GM12878 (cell line): Measurements from ENCODE around the gene MMP10. TPM values are rescaled to one million over a fixed set of nuclear protein-coding genes. Genes with fewer than 3 reads are reported as not detected.

Experiments used
- ATAC-seq: fragments of 200-7000 bp; cut with Tn5 transposase; 3 replicates; pipeline ENCODE4 v1.9.1; 2020; ENCODE audit warnings: mild to moderate bottlenecking, moderate library complexity
- BruUV-seq: library from RNA; stranded (reverse); fragments of 400-500 nt; replicated peaks from 2 replicates; lab custom pipeline; 2021; lab: Mats Ljungman, UMichigan
- CTCF ChIA-PET: fragments of 300-600 bp; sonication (Branson Sonifier 250); formaldehyde crosslinking; extraction: SDS; loops from one replicate; lab custom pipeline; 2021; ENCODE audit warnings: inconsistent platforms; lab: Yijun Ruan, JAX
- POLR2A ChIA-PET: fragments of 350-600 bp; formaldehyde crosslinking; extraction: SDS; loops from one replicate; lab custom pipeline; 2021; ENCODE audit warnings: inconsistent platforms; lab: Charles Lee
- RAD21 ChIA-PET: fragments of 300-600 bp; sonication (Branson Sonifier 250); formaldehyde crosslinking; loops from one replicate; lab custom pipeline; 2023; ENCODE audit warnings: antibody characterized with exemption; ENCODE audit not compliant: unreplicated experiment; lab: Charles Lee
- SMC1A ChIA-PET: fragments of 300-600 bp; sonication (Branson Sonifier 250); formaldehyde crosslinking; loops from one replicate; lab custom pipeline; 2023; ENCODE audit not compliant: unreplicated experiment, uncharacterized antibody; lab: Charles Lee
- DNase-seq: peaks from one replicate; pipeline ENCODE4 v3.0.0-alpha.2; 2011; ENCODE audit warnings: low read depth, low spot score
- FAIRE-seq: peaks from 3 replicates; lab custom pipeline; 2011; peaks lifted over from hg19 to GRCh38; lab: Jason Lieb, UNC
- H2AFZ ChIP-seq: 2 replicates; pipeline ENCODE4 v1.6.0; 2011; ENCODE audit warnings: low read depth, low read length, control low read depth; ENCODE audit not compliant: control insufficient read depth
- H3K27ac ChIP-seq: 2 replicates; pipeline ENCODE4 v1.5.1; 2011; ENCODE audit warnings: control low read depth; ENCODE audit not compliant: control insufficient read depth, insufficient read depth
- H3K27me3 ChIP-seq, 2 experiments: replicated peaks in 1 of 2; 2 replicates each; pipeline versions ENCODE4 v1.6.0 to v1.6.1; 2011; ENCODE audit warnings: low read length in 1 of 2; ENCODE audit not compliant: control insufficient read depth in 2 of 2, insufficient read depth in 2 of 2
- H3K36me3 ChIP-seq, 2 experiments: 2 replicates each; pipeline ENCODE4 v1.5.1; 2011; ENCODE audit warnings: low read length in 1 of 2; ENCODE audit not compliant: control insufficient read depth in 2 of 2, insufficient read depth in 2 of 2
- H3K4me1 ChIP-seq: 2 replicates; pipeline ENCODE4 v1.6.1; 2011; ENCODE audit warnings: mild to moderate bottlenecking, low read length, moderate library complexity, mixed read lengths; ENCODE audit not compliant: control insufficient read depth, insufficient read depth
- H3K4me2 ChIP-seq: 2 replicates; pipeline ENCODE4 v1.6.0; 2011; ENCODE audit warnings: control low read depth; ENCODE audit not compliant: control insufficient read depth, insufficient read depth
- H3K4me3 ChIP-seq: fragments of 200-600 bp; sonication (generic); 2 replicates; pipeline ENCODE4 v1.5.1; 2016
- H3K79me2 ChIP-seq: 2 replicates; pipeline ENCODE4 v1.6.0; 2011; ENCODE audit warnings: low read length; ENCODE audit not compliant: control insufficient read depth, insufficient read depth
- H3K9ac ChIP-seq: 2 replicates; pipeline ENCODE4 v1.8.0; 2011; ENCODE audit warnings: low read length, control low read depth, mixed read lengths; ENCODE audit not compliant: control insufficient read depth, insufficient read depth
- H3K9me3 ChIP-seq: replicated peaks from 3 replicates; pipeline ENCODE4 v1.5.1; 2011; ENCODE audit warnings: mild to moderate bottlenecking, low read length; ENCODE audit not compliant: control insufficient read depth, insufficient read depth
- H4K20me1 ChIP-seq: 2 replicates; pipeline ENCODE4 v1.6.0; 2011; ENCODE audit not compliant: control insufficient read depth, insufficient read depth
- ATF7 ChIP-seq: fragments of 450-650 bp; IDR thresholded peaks from 2 replicates; pipeline ENCODE4 v1.6.1; 2016; ENCODE audit warnings: low read depth, mild to moderate bottlenecking
- CBX5 ChIP-seq: sonication (generic); IDR thresholded peaks from 2 replicates; pipeline ENCODE4 v1.6.1; 2016; ENCODE audit warnings: low read depth, moderate library complexity, mild to moderate bottlenecking, inconsistent platforms
- CHD2 ChIP-seq: IDR thresholded peaks from 2 replicates; pipeline ENCODE4 v1.6.1; 2011; ENCODE audit warnings: low read depth, low read length, improper control_type of control experiment, borderline replicate concordance
- E4F1 ChIP-seq: fragments of 450-650 bp; IDR thresholded peaks from 2 replicates; pipeline ENCODE4 v1.6.1; 2018; ENCODE audit warnings: borderline replicate concordance, mild to moderate bottlenecking; ENCODE audit not compliant: partially characterized antibody
- HCFC1 ChIP-seq: fragments of 150-350 bp; IDR thresholded peaks from 2 replicates; pipeline ENCODE4 v1.6.1; 2014; ENCODE audit warnings: low read length
- MYB ChIP-seq: fragments of 150-350 bp; IDR thresholded peaks from 2 replicates; pipeline ENCODE4 v1.6.1; 2014; ENCODE audit warnings: mild to moderate bottlenecking, low read depth, low read length, borderline replicate concordance
- POLR2AphosphoS2 ChIP-seq: IDR thresholded peaks from 2 replicates; pipeline ENCODE4 v1.6.1; 2011; ENCODE audit warnings: low read depth, mild to moderate bottlenecking, low read length, improper control_type of control experiment, moderate library complexity
- RB1 ChIP-seq: fragments of 450-650 bp; formaldehyde crosslinking; IDR thresholded peaks from 2 replicates; pipeline ENCODE4 v1.6.1; 2017; ENCODE audit warnings: mild to moderate bottlenecking, borderline replicate concordance
- SRF ChIP-seq, 2 experiments: IDR thresholded peaks; 2 replicates each; pipeline ENCODE4 v1.6.1; 2011; ENCODE audit warnings: low read depth in 2 of 2, low read length in 2 of 2, mild to moderate bottlenecking in 1 of 2, moderate library complexity in 1 of 2
- USF1 ChIP-seq: IDR thresholded peaks from 2 replicates; pipeline ENCODE4 v1.6.1; 2011; ENCODE audit warnings: borderline replicate concordance, low read depth, mild to moderate bottlenecking, moderate library complexity, mixed read lengths, low read length; ENCODE audit not compliant: insufficient read depth; ENCODE audit errors: extremely low read length
- WGBS: methylation state at CpG from one replicate; pipeline ENCODE4 v1.1.6; 2016; ENCODE audit warnings: low lambda C conversion rate; ENCODE audit not compliant: insufficient replicate concordance, insufficient coverage; ENCODE audit errors: missing lambda C conversion rate; 5-methylcytosine and 5-hydroxymethylcytosine counted together
- in situ Hi-C: fragments of 300-500 bp; cut with MboI; formaldehyde crosslinking; loops from 9 replicates; pipeline ENCODE4 v1.14.3; 2018; ENCODE audit warnings: mixed read lengths
- intact Hi-C: fragments of 100-400 bp; cut with micrococcal nuclease; formaldehyde crosslinking; loops from one replicate; pipeline ENCODE4 v1.14.2; 2022; ENCODE audit not compliant: unreplicated experiment
- polyA plus RNA-seq, 11 experiments: library from polyadenylated mRNA; depleted of rRNA in 4 of 11; unstranded in 6 of 11; stranded (reverse) in 5 of 11; fragments of >200 nt; fragmentation: Nextera tagmentation in 4 of 11; fragmentation: Illumina TruSeq in 1 of 11; extraction: Ambion mirVana in 4 of 11; extraction: Trizol in 1 of 11; gene quantifications; 1 replicate in 1 of 11; 2 replicates in 10 of 11; pipeline versions ENCODE4 v1.2.1 to v1.2.3, GENCODE V29; 2011 to 2016; ENCODE audit warnings: inconsistent platforms in 2 of 11, missing spikeins in 2 of 11, low read depth in 1 of 11
- total RNA-seq, 4 experiments: library from RNA; depleted of rRNA in 3 of 4; stranded (reverse); fragments of >200 nt in 3 of 4; fragmentation: Illumina TruSeq in 1 of 4; extraction: Trizol in 1 of 4; gene quantifications; 2 replicates each; pipeline versions ENCODE4 v1.2.1 to v1.2.3, GENCODE V29; 2013 to 2021
- TF ChIP-seq, protein P1 (sequence below): IDR thresholded peaks from 2 replicates; pipeline ENCODE4 v1.6.1; 2012; ENCODE audit warnings: mild to moderate bottlenecking, low read depth, low read length
- TF ChIP-seq, protein P2 (sequence below): IDR thresholded peaks from 2 replicates; pipeline ENCODE4 v1.6.1; 2012; ENCODE audit warnings: low read length, inconsistent platforms

The MMP10 gene
- total and polyA plus RNA-seq, 10 of the 15 experiments (the other 5 are each of a cell fraction or from before 2014, with no cell fraction given): not detected

- RAD21 ChIA-PET: no interaction called here
- 10% methylated on average over 4 of the region's 4 CpGs for WGBS
- H3K27ac ChIP-seq: no peak overlapping the region
- ATAC-seq (no peak), FAIRE-seq (no peak), DNase-seq (no peak)
- no peaks in the 10 kb centered on the region; a peak in 2 of 4 replicates for H3K27me3 ChIP-seq
- SMC1A ChIA-PET: interaction anchor here (1.6 kb wide), 1 partner anchor 10 kb away, joined by 5 read pairs; no protein-coding TSS in a partner anchor
- in situ Hi-C loops: no loop called here
- H3K4me1 ChIP-seq: no peaks in the 10 kb centered on the region
- intact Hi-C loops: no loop called here
- no peak overlapping the region for H2AFZ ChIP-seq
- H3K9me3 ChIP-seq: no peaks in the 10 kb centered on the region
- no peak for TF ChIP-seq POLR2AphosphoS2
- TF ChIP-seq MYB: no peak
- TF ChIP-seq HCFC1: no peak
- TF ChIP-seq SRF (IDR thresholded peaks at IDR 0.05; ENCODE audit: low read depth in 2 of 2, low read length in 2 of 2): no peak
- TF ChIP-seq, protein P1, sequence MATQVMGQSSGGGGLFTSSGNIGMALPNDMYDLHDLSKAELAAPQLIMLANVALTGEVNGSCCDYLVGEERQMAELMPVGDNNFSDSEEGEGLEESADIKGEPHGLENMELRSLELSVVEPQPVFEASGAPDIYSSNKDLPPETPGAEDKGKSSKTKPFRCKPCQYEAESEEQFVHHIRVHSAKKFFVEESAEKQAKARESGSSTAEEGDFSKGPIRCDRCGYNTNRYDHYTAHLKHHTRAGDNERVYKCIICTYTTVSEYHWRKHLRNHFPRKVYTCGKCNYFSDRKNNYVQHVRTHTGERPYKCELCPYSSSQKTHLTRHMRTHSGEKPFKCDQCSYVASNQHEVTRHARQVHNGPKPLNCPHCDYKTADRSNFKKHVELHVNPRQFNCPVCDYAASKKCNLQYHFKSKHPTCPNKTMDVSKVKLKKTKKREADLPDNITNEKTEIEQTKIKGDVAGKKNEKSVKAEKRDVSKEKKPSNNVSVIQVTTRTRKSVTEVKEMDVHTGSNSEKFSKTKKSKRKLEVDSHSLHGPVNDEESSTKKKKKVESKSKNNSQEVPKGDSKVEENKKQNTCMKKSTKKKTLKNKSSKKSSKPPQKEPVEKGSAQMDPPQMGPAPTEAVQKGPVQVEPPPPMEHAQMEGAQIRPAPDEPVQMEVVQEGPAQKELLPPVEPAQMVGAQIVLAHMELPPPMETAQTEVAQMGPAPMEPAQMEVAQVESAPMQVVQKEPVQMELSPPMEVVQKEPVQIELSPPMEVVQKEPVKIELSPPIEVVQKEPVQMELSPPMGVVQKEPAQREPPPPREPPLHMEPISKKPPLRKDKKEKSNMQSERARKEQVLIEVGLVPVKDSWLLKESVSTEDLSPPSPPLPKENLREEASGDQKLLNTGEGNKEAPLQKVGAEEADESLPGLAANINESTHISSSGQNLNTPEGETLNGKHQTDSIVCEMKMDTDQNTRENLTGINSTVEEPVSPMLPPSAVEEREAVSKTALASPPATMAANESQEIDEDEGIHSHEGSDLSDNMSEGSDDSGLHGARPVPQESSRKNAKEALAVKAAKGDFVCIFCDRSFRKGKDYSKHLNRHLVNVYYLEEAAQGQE: no peak
- TF ChIP-seq, protein P2, sequence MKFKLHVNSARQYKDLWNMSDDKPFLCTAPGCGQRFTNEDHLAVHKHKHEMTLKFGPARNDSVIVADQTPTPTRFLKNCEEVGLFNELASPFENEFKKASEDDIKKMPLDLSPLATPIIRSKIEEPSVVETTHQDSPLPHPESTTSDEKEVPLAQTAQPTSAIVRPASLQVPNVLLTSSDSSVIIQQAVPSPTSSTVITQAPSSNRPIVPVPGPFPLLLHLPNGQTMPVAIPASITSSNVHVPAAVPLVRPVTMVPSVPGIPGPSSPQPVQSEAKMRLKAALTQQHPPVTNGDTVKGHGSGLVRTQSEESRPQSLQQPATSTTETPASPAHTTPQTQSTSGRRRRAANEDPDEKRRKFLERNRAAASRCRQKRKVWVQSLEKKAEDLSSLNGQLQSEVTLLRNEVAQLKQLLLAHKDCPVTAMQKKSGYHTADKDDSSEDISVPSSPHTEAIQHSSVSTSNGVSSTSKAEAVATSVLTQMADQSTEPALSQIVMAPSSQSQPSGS: no peak
- no peak for TF ChIP-seq CHD2
- TF ChIP-seq USF1: no peak
- TF ChIP-seq ATF7: no peak
- TF ChIP-seq RB1: no peak
- TF ChIP-seq CBX5: no peak
- no peak for TF ChIP-seq E4F1
- CTCF ChIA-PET: interaction anchor here (1.2 kb wide), 1 partner anchor 27 kb away, joined by 4 read pairs; no protein-coding TSS in a partner anchor
- POLR2A ChIA-PET: no interaction called here
- no peaks in the 10 kb centered on the region for H3K79me2 ChIP-seq
- H3K9ac ChIP-seq: no peak overlapping the region
- H3K4me3 ChIP-seq: no peak overlapping the region
- H4K20me1 ChIP-seq: no peaks in the 10 kb centered on the region
- H3K36me3 ChIP-seq: no peaks in the 10 kb centered on the region
- no peak overlapping the region for H3K4me2 ChIP-seq
- no TSS peak for BruUV-seq
These were observed 19.9 kb downstream of the MMP10 start for GRCh38 chr11:102760344-102761035.
